Fibroblast of pulmonary artery (primary cell): ENCODE measurements around the gene VPS16.

ENCODE experiments used
- DNase-seq: peaks from one replicate; pipeline ENCODE4 v3.0.0-alpha.2; 2010; ENCODE audit warnings: low read depth
- H3K4me3 ChIP-seq: replicated peaks from 2 replicates; pipeline ENCODE4 v1.5.1; 2011; ENCODE audit warnings: low read depth, mild to moderate bottlenecking, control low read depth, low read length, moderate library complexity
- CTCF ChIP-seq: IDR thresholded peaks from 2 replicates; pipeline ENCODE4 v1.5.1; 2011; ENCODE audit warnings: mild to moderate bottlenecking, control low read depth, low read length, inconsistent platforms; ENCODE audit errors: missing control alignments

Gene VPS16

GRCh38 chr20:2809690-2810089 lies 30.9 kb upstream of the VPS16 start:
- no peak for DNase-seq
- H3K4me3 ChIP-seq = no peak overlapping the region
- no peak for TF ChIP-seq CTCF

- DNase-seq = no peak
- no peak overlapping the region for H3K4me3 ChIP-seq
- TF ChIP-seq CTCF = no peak
Observed at GRCh38 chr20:2812189-2812588, 28.4 kb upstream of the VPS16 start.

GRCh38 chr20:2814076-2814475 lies 26.5 kb upstream of the VPS16 start:
- DNase-seq = no peak
- H3K4me3 ChIP-seq = no peak overlapping the region
- TF ChIP-seq CTCF = no peak

- peak; percentile 97 for DNase-seq
- no peak for TF ChIP-seq CTCF
- no peak within 1 kb of the TSS for H3K4me3 ChIP-seq
Observed at GRCh38 chr20:2814587-2815051, 25.9 kb upstream of the VPS16 start, which contains the start of gene C20orf141. TSS of gene C20orf141 (plus strand) at chr20:2814987. CDS start at chr20:2815185, 198 bp downstream.

- no peak overlapping the region for H3K4me3 ChIP-seq
- no peak for DNase-seq
- TF ChIP-seq CTCF = no peak
Observed at GRCh38 chr20:2815242-2815900, 25.2 kb upstream of the VPS16 start.

- TF ChIP-seq CTCF = no peak
- no peak for DNase-seq
- no peak within 1 kb of the TSS for H3K4me3 ChIP-seq
Observed at GRCh38 chr20:2816030-2816582, 24.4 kb upstream of the VPS16 start, which contains the start of gene TMEM239. TSS of gene TMEM239 (plus strand) at chr20:2816364. CDS start at chr20:2816555, 191 bp downstream.
